ENCODE measurements around the gene SLC15A1.

Gene SLC15A1

GRCh38 chr13:98746968-98747367 is 5.5 kb downstream of the SLC15A1 start:
- DNase-seq, result no peak

GRCh38 chr13:98743377-98743776 is 9.1 kb downstream of the SLC15A1 start:
- no peak for DNase-seq

GRCh38 chr13:98742961-98743360 is 9.5 kb downstream of the SLC15A1 start:
- DNase-seq, result no peak

- no peak for DNase-seq
Observed at GRCh38 chr13:98741741-98742435, 10.6 kb downstream of the SLC15A1 start.

GRCh38 chr13:98740131-98740530 is 12.3 kb downstream of the SLC15A1 start:
- DNase-seq, result no peak

GRCh38 chr13:98738993-98739392 is 13.5 kb downstream of the SLC15A1 start:
- DNase-seq, result no peak

- no peak for DNase-seq
Observed at GRCh38 chr13:98738213-98738612, 14.3 kb downstream of the SLC15A1 start.

- DNase-seq, result no peak
Observed at GRCh38 chr13:98731925-98732324, 20.5 kb downstream of the SLC15A1 start.

- DNase-seq, result no peak
Observed at GRCh38 chr13:98731038-98731437, 21.4 kb downstream of the SLC15A1 start.

GRCh38 chr13:98730441-98730840 is 22.0 kb downstream of the SLC15A1 start:
- no peak for DNase-seq

- DNase-seq, result no peak
Observed at GRCh38 chr13:98729658-98730057, 22.8 kb downstream of the SLC15A1 start.

- no peak for DNase-seq
Observed at GRCh38 chr13:98722958-98723357, 29.5 kb downstream of the SLC15A1 start.

GRCh38 chr13:98721825-98722510 is 30.5 kb downstream of the SLC15A1 start:
- DNase-seq, result no peak

- DNase-seq, result no peak
Observed at GRCh38 chr13:98719527-98720250, 32.8 kb downstream of the SLC15A1 start.

GRCh38 chr13:98717891-98718290 is 34.6 kb downstream of the SLC15A1 start:
- DNase-seq, result no peak

GRCh38 chr13:98717256-98717655 is 35.2 kb downstream of the SLC15A1 start:
- no peak for DNase-seq

GRCh38 chr13:98710521-98710920 is 42.0 kb downstream of the SLC15A1 start:
- no peak for DNase-seq

GRCh38 chr13:98707281-98707999 is 45.0 kb downstream of the SLC15A1 start:
- no peak for DNase-seq

GRCh38 chr13:98706446-98707110 is 45.9 kb downstream of the SLC15A1 start:
- no peak for DNase-seq

- no peak for DNase-seq
Observed at GRCh38 chr13:98697791-98698190, 54.7 kb downstream of the SLC15A1 start.

GRCh38 chr13:98693756-98694155 is 58.7 kb downstream of the SLC15A1 start:
- no peak for DNase-seq

GRCh38 chr13:98691360-98691759 is 61.1 kb downstream of the SLC15A1 start:
- no peak for DNase-seq

Data from effector CD8-positive, alpha-beta T cell (primary cell).